Measurements from ENCODE around the gene LRPAP1.

Gene LRPAP1

DNA sequence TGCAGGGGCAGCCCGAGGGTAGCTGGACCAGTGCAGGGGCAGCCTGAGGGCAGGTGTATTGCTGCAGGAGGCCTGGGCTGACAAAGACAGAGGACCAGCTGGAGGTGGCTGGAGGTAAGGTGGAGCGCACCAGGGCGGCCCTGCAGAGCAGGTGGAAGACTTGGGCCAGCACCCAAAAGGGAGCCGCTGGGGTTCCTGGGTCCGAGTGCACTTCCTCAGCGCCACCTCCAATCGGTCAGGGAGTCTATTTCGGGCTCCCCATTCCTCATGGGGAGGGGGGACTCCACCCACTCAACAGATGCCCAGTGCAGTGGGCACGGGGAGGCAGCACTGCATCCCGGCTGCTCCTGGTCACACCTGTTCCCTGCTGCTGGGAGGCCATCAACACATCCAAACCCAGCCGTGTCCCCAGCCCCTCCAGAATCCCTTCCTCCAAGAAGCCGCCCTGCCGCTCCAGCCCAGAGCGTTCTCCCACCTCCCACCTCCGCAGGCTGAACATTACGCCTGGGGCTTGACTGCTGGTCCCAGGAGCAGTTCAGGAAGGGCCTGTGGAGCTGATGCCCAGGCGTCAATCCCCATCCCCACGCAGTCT, 1.5 kb downstream of the LRPAP1 start:
- DNase-seq, result no peak

DNA sequence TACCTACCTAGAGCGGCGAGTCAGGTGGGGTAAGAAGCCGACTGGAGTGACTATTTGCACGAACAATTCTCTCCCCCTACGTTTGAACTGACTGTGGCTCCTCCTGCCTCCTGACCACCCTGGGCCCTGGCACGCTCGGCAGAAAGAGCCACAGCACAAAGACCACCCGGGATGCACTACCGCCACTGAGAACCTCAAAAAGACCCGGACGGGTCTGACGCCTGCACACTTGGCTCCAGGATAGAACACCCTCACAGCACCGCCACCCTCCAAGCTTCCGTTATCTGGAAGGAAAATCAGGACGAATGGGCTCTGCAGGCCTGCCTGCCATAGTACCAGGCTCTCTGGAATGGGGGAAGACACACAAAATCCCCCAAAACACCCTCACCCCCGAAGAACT, 2.2 kb downstream of the LRPAP1 start:
- no peak for DNase-seq

DNA sequence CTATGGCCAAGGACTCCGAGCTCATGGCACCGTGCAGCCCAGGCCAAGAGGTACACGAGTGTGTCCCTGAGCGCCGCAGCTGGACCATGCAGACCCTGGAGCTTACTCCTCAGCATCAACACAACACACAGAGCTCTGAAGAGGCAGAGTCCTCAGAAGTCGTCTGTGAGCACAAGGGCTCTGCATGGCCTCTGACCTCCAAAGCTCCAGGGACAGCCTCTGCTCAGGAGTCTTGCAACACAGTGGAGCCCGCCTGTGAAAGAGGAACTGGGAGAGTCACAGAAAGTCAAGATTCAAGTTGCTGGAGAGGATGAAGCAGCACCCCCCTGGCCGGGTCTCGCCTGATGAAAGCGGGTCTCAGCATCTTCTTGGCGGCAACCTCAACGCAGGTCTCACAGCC, 2.9 kb downstream of the LRPAP1 start:
- peak; percentile 1 for DNase-seq

DNA sequence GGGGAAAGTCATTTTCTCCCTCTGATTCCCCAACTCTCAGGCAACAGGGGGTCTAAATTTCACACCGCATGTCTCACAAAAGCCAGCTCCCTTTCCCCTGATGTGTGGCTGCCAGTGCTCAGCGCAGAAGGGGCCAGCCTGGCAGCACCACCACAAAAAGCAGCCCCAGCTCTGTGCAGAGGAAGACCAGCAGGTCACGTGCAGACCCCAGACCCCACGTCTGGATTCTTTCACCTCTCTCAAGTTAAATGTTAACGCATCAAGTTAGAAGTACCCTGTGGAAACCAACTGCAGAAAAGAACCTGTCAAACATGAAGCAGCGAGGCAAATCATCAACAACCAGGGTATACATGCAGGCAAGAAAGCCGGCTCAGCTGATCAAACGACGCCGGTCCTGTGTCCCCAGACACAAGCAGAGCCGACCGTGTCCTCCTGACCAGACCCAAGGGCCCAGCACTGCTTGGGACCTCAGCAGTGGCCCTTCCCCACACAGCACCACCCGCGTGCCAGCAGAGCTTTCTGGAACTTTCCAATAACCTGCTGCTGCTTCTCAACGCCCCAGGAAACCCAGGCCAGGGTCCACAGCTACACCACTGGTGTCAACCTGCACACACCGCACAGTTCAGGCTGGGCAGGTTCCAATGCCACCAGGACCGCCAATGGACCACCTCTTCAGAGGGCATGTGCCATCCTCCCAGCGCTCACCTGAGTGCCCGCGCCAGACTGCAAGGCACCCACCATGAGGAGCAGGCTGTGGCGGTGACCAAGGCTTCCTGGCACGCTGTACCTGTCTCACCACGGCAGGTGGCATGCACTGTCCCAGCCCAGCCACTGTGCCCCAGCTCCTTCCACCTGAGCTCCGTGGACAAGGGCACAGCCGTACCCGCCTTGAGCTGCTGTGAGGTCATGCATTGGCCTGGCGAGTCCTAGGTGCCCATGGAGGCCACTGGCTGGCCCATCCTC, 4.0 kb downstream of the LRPAP1 start:
- no peak for DNase-seq

DNA sequence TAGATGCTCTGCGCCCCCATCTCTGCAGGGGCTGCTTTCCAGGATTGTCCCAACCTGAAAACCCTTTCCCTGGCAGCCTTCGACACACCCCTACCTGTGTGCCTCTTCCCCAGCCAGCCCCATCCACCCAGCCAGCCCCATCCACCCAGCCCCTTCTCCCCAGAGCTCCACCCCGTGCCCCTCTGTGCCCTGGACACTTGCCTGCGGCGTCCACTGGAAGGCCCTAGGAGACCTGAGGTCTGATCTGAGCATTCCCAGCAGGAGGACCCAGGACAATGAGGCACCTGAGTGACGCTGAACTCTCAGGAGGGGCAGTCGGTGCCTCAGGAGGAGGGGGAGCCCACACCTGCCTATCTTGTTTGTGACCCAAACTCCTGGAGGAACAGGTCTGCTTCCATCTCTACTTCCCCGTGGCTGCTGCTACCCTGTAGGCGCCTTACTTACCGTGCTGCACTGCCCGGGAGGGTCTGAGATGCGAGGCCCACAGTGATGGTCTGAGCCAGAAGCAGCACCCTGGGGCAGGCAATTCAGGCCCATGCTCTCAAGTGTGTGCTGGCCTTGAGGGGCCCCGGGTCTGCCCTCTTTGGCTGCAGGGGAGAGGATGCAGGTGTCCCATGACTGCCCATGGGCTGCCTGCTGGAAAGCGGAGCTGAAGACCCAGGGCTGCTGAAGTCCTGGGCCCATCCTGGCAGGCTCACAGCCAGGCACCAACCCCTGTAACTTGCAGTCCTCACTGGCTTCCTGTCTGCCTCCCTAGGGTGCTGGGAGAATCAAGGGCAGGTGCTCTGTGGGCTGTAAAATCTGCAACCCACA, 4.9 kb downstream of the LRPAP1 start:
- DNase-seq, result no peak

DNA sequence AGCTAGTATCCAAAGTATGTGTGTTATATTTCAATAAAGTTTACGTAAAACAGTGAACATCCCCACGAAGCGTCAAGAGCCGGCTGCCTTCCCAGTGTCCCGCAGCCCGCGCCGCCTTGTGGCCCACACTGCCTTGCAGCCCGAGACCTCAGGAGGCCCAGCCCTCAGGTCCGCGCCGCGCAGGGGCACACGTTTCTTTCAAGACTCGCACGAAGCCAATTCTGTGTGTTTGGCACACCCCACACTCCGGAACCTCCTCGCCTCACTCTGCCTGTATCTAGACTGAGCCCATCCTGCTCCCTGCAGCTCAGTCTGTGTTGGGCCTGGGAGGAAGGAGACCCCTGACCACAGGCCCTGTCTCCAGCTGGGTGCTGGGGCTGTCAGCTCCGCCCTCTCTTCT, 5.8 kb downstream of the LRPAP1 start:
- no peak for DNase-seq

DNA sequence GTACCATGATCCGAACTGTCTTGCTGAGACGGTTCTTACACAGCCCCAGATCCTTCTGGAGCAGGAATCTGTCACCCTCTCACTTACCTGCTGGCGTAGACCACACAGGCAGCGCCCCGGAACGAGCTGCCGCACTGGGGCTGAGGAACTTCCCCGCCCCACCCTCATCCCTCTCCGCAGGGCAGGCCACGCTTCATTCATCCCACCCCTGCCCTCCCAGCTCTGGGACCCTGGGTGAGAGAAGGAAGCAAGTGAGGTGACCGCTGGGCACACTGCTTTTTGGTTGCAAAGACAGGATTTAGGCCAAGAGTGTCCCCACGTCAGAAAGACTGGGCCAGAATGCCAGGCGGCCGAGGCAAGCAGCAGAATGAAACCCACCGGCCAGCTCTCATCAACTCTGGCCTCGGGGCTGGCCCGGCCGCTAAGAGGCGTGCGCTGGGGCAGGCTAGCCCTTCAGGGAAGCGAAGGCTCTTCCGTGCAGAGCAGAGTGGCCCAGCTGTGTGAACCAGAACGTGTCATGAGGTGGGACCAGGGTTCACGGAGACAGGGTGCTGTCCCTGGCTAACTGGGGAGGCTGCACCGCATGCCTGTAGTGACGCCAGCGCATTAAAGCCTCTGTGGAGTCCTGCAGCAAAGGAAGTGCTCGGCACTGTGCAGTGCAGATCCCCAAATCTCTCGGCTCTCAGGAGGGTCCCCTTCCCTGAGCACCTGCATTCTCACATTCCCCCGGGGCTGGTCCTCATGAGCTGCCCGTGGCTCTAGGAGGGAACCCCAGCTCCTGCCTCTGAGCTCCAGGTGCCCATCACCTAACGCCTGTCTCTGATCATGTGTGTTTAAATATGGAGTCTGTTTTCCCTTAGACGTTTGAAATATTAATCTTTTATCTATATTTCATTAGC, 6.4 kb downstream of the LRPAP1 start:
- no peak for DNase-seq

DNA sequence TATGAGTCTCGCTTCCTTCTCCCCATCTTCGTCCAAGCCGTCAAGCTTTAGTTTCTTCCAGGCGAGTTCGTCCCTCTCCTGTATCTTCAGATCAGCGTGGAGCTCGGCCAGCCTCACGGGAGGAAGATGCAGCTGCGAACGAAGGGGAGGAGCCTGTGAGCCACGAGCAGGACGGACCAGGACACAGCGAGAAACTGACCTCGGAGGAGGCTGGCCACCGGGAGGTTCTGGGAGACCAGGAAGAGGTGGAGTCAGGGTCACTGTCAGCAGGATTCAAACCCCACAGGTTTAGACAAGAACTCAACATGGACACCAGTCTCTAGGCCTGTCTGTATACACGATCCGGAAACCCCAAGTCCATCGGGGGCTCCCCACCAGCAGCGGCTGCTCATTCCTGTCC, 7.3 kb downstream of the LRPAP1 start:
- no peak for DNase-seq

DNA sequence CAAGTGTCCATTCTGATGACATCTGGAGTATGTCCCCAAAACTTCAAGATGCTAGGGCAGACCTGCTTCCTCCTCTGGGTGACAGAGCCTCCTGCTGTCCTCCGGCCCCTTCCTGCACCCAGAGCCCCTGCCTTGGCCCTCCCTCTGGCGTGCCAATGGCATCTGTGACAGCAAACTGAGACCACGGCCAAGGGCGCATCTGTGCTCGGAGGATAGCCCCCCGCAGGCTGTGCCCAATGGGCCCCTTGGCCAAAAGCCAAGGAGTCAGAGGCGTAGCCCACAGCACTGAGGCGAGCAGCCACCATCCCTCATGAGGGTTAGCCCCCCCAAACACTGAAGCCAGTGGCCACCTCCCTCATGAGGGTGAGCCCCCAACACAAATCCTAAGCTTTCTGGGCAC, 7.9 kb downstream of the LRPAP1 start:
- DNase-seq, result no peak

DNA sequence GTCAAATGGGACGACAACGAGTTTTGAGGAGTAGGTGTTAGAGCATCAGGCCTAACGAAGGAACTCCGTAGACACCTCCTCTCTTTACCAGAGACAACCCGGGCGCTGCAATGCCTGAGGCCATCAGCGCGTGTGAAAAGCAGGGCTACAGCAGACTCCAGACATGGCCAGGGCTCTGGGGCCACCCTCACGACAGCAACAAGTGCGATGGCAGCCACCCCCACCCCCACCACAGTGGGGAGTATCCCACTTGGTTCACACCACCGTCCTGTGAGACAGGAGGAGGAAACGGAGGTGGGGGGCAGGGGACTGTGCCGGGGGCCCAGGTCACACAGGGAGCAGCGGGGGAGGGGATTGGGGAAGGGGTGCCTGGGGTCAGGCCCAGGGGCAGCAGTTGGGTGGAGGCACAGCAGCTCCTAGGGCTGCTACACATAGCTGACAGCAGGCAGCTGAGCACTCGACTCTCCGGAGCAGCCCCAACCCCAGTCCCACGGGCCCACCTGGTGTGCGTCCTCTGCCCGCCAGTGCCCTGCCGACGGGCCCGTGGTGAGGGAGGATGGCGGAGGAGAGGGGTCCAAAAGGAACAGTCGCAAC, 8.5 kb downstream of the LRPAP1 start:
- DNase-seq, result no peak

DNA sequence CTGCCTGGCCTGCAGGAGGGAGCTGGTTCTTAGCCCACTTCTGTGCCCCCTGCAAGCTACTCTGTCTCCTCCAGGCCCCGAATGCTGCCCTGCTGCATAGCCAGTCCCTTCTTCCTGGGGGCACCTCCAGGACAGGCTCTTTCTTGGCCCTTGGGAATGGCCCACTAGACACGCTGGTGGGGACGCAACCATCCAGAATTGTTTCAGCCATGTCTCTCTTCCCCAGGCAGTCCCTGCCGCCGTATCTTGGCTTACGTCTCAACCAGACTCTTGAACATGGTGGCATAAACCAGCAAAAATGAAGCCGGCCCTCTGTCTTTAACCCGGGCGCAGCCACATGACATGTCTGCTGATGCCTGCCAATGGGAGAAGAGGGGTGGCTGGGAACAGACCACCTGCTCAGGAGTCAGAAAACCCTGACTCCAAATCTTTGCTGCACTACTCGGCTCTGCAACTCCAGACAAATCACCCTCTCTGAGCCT, 9.0 kb downstream of the LRPAP1 start:
- no peak for DNase-seq

DNA sequence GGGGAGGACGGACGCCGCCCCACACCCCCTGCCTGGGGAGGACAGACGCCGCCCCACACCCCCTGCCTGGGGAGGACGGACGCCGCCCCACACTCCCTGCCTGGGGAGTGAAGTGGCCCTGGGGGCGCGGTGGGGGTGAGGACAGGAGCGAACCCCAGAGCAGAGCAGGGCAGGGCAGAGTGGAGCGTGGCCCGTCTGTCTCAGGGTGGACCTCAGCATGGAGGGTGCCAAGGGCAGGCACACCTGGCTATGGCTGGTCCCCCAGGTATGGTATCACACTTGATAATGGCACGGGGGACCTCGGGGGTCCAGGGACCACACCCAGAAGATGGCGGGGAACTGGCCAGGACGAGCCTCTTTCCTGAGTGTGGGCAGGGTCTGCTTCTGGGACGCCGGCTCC, 9.6 kb downstream of the LRPAP1 start:
- DNase-seq, result no peak

DNA sequence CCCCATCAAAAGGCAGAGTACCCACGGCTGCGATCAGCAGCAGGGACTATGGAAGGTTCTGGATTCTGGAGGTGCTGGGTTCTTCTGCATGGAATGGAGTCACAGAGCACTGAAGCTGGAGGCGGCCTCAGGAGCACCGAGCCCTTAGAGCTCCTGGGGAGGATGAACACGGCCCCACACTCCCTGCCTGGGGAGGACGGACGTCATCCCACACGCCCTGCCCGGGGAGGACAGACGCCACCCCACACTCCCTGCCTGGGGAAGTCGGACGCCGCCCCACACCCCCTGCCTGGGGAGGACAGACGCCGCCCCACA, 9.9 kb downstream of the LRPAP1 start:
- no peak for DNase-seq

DNA sequence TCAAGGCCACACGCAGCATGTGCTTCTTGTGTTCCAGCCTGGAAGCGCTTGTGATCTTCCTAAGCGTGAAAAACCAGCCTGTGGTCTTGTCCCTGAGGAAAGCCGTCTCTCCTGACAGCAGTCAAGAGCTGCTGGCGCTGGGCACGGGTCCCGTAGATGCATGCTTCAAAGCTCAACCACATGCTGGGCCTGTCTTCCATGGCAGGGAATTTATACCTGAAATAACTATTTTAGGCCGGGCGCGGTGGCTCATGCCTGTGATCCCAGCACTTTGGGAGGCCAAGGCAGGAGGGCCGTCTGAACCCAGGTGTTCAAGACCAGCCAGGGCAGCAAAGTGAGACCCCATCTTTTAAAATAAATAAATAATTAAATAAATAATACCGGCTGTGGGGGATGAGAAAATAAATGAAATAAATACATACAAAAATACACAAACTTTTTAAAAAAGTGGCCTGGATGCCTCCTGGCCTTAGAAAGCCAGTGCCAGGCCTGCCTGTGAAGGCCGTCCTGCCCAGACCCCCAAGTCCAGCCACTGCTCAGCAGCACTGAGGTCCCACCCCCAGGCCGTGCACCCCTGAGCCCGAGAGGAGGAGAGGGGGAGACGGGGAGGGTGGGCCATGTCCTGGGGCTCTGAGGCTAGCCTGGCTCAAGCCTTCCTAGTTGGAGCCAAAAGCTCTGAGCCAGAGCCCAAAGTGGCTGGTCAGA, 10.4 kb downstream of the LRPAP1 start:
- DNase-seq, result no peak

DNA sequence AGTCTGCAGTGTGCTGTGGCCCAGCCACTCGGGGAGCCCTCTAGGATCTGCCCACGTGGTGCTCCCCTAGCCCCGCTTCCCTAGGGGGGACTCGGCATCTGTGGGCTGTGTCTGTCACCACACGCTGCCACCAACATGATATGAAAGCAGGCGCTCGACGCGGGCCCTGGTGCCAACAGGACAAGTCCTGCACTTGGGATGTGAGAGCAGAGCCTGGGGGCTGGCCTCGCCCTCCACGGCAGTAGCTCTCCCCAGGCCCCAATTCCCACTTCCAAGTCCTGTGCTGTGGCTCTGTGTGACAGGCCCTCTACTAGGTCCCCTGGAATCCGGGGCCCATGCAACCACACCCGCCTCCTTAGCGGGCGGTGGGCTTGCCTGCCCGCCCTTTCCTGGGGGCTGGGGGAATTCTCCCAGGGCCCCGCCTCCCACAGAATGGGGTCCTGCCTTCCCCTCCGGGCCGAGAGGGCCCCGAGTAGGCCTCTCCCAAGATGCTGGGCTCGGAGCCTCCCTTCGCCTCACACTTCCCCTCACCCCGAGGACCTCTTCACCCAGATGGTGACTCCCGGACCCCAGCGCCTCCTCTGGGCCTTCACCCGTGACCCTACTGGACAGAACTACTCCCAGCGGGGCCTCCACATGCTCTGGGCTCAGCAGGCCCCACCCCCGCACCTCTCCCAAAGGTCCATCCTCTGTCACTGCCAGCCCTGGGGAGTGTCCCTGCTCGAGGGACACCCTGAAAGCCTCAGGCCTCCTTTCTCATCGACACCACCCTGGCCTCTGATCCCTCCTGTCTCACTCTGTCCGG, 11.2 kb downstream of the LRPAP1 start:
- DNase-seq, result no peak

DNA sequence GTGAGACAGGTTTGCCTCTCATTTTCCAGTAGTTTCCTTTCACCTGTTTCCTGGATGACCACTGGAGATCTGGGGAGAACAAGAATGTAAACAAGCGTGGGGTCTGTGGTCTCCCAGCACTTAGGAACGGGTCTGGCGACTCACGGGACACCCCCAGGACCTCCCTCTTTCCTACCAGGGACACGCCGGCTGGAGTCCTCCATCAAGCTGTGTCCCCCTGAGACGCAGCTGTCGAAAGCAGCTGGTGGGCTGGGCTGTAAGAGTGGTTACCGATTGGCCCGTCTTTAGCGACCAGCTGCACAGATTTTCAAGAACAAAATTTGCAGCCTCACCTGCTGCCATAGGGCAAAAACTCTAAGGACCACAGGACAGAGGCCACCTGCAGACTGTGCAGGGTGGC, 11.9 kb downstream of the LRPAP1 start:
- no peak for DNase-seq

DNA sequence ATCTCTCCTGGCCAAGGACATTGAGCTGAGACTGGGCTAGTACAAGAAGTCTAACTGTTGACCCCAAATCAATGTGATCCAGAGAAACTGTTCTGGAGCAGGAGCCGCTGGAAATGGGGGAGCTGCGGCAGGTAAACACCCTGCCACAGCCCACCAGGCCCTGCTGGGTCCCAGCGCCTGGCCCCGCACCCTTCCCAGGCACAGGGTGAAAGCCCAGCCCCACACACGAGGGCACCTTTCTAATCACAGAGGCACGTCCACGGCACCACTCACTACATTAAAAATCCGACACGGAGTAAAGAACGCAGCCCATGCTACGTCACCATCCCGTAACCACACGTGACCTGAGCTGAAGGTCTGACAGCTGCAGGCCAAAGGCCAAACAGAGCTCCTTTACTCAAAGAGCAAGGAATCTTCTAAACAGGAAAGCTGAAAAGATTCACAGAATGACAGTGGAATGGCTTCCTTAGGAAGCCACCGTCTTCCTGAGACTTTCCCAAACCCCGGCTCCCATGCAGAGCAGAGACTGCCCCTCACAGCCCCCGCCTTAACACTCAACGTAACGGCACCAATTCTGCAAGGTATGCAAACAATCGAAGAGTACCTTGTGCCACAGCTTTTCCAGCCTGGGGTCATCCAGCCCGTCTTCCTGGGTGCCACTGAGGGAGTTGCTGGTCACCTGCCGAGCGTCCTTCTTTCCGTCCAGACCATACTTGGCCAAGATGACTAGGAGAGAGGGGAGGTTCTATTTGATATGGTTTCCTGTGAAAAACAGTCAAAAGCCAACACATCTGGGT, 12.6 kb downstream of the LRPAP1 start:
- DNase-seq, result no peak

DNA sequence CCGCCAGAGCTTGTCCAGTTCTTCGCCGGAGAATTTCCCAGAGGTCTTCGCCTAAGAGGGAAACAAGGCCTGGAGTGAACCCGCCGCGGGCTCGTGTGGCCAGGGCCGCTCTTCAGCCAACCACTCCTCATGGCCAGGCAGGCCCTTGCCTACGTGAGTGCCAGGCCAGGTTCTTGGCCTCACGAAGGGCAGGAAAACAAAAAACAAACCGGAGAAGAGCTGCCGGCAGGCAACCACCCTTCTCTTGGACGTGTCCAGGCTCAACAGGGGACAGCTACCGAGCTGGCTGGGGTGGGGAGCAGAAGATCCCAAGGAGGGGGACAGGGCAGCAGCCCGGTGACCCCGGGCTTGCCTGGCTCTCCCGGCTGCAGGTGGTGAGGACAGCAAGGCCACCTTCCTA, 13.3 kb downstream of the LRPAP1 start:
- DNase-seq, result no peak

DNA sequence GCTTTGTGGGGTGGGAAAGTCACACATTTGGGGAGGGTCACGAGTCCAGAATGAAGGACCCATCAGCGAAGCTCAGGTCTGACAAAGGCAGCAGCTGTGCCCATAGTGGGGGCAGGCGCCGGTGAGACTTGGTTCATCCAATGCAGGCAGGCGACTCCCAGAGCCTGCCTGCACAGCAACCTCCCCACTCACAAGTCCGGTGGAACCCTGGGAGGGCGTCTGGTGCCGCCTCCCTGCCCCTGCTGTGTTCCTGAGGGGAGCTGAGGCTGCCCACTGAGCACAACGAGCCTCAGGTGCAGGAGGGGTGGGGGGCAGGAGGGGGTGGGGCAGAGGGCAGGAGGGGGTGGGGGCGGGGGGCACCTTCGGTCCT, 13.7 kb downstream of the LRPAP1 start:
- DNase-seq, result no peak
